ENCODE measurements around the gene POFUT1.

- TF ChIP-seq POLR2A (IDR thresholded peaks at IDR 0.05): no peak
- no peak for TF ChIP-seq CTCF (IDR thresholded peaks at IDR 0.05)
- TF ChIP-seq EP300 (IDR thresholded peaks at IDR 0.05; ENCODE audit: low read depth): no peak
These were observed 34.1 kb downstream of the POFUT1 start for GRCh38 chr20:32241807-32242206.

All from transverse colon (tissue), 3 donors.